HepG2 (cell line): ENCODE data around the gene SUN5. TPM values are rescaled to one million over a fixed set of nuclear protein-coding genes. Genes with fewer than 3 reads are reported as not detected.

Source experiments
- HNRNPH1 ChIP-seq: fragments of 200-400 bp; formaldehyde crosslinking; optimal IDR thresholded peaks from 2 replicates; pipeline ENCODE3; 2017; ENCODE audit warnings: mild to moderate bottlenecking, low read depth, low read length
- HNRNPL ChIP-seq: fragments of 200-400 bp; formaldehyde crosslinking; IDR thresholded peaks from 2 replicates; pipeline ENCODE4 v1.6.1; 2017; ENCODE audit warnings: mild to moderate bottlenecking, low read depth, low read length
- KDM2A ChIP-seq: sonication (generic); formaldehyde crosslinking; IDR thresholded peaks from 2 replicates; pipeline ENCODE4 v1.4.0; 2020; ENCODE audit warnings: low read depth, missing genetic modification reagents, borderline replicate concordance
- MTA1 ChIP-seq: sonication (generic); formaldehyde crosslinking; IDR thresholded peaks from 2 replicates; pipeline ENCODE4 v1.4.0; 2020; ENCODE audit warnings: missing genetic modification reagents, mild to moderate bottlenecking, borderline replicate concordance
- POLR2A ChIP-seq, 2 experiments: IDR thresholded peaks; 2 replicates each; pipeline ENCODE4 v1.6.1; 2011; ENCODE audit warnings: low read depth in 2 of 2, low read length in 2 of 2, mild to moderate bottlenecking in 1 of 2, moderate library complexity in 1 of 2; ENCODE audit not compliant: insufficient read depth in 1 of 2
- RBFOX2 ChIP-seq: fragments of 200-400 bp; formaldehyde crosslinking; IDR thresholded peaks from 2 replicates; pipeline ENCODE4 v1.6.1; 2017; ENCODE audit warnings: low read depth, mild to moderate bottlenecking, low read length
- RBM22 ChIP-seq: fragments of 200-400 bp; formaldehyde crosslinking; optimal IDR thresholded peaks from 2 replicates; pipeline ENCODE3; 2017; ENCODE audit warnings: mild to moderate bottlenecking, low read length, moderate library complexity
- RCOR2 ChIP-seq: IDR thresholded peaks from 2 replicates; pipeline ENCODE4 v1.6.1; 2016; ENCODE audit warnings: missing biosample characterization, missing genetic modification reagents
- SP1 ChIP-seq, 2 experiments: fragments of 450-650 bp in 1 of 2; sonication (generic) in 1 of 2; formaldehyde crosslinking in 1 of 2; IDR thresholded peaks; 2 replicates each; pipeline versions ENCODE4 v1.4.0 to v1.6.1; 2016 to 2020; ENCODE audit warnings: missing genetic modification reagents in 1 of 2
- SP4 ChIP-seq: sonication (generic); formaldehyde crosslinking; IDR thresholded peaks from 2 replicates; pipeline ENCODE4 v1.8.1; 2023; ENCODE audit warnings: mild to moderate bottlenecking, missing genetic modification reagents
- ZBTB42 ChIP-seq: sonication (generic); formaldehyde crosslinking; IDR thresholded peaks from 2 replicates; pipeline ENCODE4 v1.5.0; 2020; ENCODE audit warnings: mild to moderate bottlenecking, missing genetic modification reagents
- ZEB1 ChIP-seq: IDR thresholded peaks from 2 replicates; pipeline ENCODE4 v1.6.1; 2012; ENCODE audit warnings: mild to moderate bottlenecking, low read depth, inconsistent platforms; ENCODE audit not compliant: insufficient replicate concordance
- ZNF776 ChIP-seq: sonication (generic); formaldehyde crosslinking; IDR thresholded peaks from 2 replicates; pipeline ENCODE4 v1.4.0; 2020; ENCODE audit warnings: mild to moderate bottlenecking, missing genetic modification reagents
- polyA plus RNA-seq, 8 experiments: library from polyadenylated mRNA; depleted of rRNA in 3 of 8; stranded (reverse) in 7 of 8; unstranded in 1 of 8; fragments of >200 nt; fragmentation: Illumina TruSeq in 4 of 8; extraction: Trizol in 4 of 8; gene quantifications; 2 replicates each; pipeline versions ENCODE4 v1.2.1 to v1.2.3, GENCODE V29; 2011 to 2016; ENCODE audit warnings: low read depth in 4 of 8, missing spikeins in 1 of 8, mixed read lengths in 1 of 8; ENCODE audit not compliant: insufficient read depth in 1 of 8
- total RNA-seq, 5 experiments: library from RNA; depleted of rRNA; stranded (reverse); fragments of >200 nt; fragmentation: Illumina TruSeq; extraction: Trizol; gene quantifications; 2 replicates each; pipeline ENCODE4 v1.2.3, GENCODE V29; 2016; ENCODE audit warnings: low read depth in 1 of 5
- TF ChIP-seq, protein P1 (sequence below): sonication (generic); formaldehyde crosslinking; IDR thresholded peaks from 2 replicates; pipeline ENCODE4 v1.4.0; 2020; ENCODE audit warnings: mild to moderate bottlenecking, missing genetic modification reagents, borderline replicate concordance
- TF ChIP-seq, protein P2 (sequence below): sonication (generic); formaldehyde crosslinking; IDR thresholded peaks from 2 replicates; pipeline ENCODE4 v1.8.1; 2023; ENCODE audit warnings: mild to moderate bottlenecking, missing genetic modification reagents
- TF ChIP-seq, protein P3 (sequence below): sonication (generic); formaldehyde crosslinking; IDR thresholded peaks from 2 replicates; pipeline ENCODE4 v1.4.0; 2020; ENCODE audit warnings: missing genetic modification reagents
- TF ChIP-seq, protein P4 (sequence below): sonication (generic); formaldehyde crosslinking; IDR thresholded peaks from 2 replicates; pipeline ENCODE4 v1.4.0; 2020; ENCODE audit warnings: mild to moderate bottlenecking, missing genetic modification reagents

The SUN5 gene
- total and polyA plus RNA-seq, 2 of the 13 experiments (the other 11 are each of a cell fraction or from before 2014, with no cell fraction given) = not detected

DNA sequence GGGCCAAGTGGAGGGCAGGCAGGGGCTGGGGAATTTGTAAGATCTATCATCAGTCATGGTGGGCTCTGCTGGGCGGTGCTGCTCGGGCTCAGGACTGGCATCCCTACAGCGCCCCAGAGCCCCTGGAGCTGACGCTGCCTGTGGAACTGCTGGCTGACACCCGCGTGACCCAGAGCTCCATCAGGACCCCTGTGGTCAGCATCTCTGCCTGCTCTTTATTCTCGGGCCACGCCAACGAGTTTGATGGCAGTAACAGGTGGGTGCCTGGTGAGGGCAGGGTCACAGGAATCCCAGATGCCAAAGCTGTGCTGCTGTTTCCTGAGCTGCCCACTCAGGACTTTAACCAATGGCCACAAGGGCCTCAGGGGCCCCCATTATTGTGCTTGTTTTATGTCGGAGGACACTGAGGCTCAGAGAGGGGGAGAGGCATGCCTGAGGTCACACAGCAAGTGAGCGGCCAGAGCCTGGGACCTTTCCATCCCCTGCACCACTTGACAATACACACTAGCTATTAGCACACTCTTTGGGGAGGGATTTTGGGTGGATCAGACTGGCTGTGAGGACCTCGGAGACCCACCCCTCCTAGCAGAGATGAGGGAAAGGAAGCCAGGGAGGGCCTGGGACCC lies 9.6 kb upstream of the SUN5 start (continued):
- TF ChIP-seq, protein P1, sequence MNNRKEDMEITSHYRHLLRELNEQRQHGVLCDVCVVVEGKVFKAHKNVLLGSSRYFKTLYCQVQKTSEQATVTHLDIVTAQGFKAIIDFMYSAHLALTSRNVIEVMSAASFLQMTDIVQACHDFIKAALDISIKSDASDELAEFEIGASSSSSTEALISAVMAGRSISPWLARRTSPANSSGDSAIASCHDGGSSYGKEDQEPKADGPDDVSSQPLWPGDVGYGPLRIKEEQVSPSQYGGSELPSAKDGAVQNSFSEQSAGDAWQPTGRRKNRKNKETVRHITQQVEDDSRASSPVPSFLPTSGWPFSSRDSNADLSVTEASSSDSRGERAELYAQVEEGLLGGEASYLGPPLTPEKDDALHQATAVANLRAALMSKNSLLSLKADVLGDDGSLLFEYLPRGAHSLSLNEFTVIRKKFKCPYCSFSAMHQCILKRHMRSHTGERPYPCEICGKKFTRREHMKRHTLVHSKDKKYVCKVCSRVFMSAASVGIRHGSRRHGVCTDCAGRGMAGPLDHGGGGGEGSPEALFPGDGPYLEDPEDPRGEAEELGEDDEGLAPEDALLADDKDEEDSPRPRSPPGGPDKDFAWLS = 0 out of 2 replicates have a peak, but pooled peaks have one; percentile 56
- TF ChIP-seq RBFOX2 (peak; percentile 85), RBM22 (peak; percentile 12), RCOR2 (no peak), ZEB1 (no peak), ZBTB42 (CRISPR knock-in tag) (no peak), HNRNPH1 (peak; percentile 85), SP4 (CRISPR knock-in tag) (0 out of 2 replicates have a peak, but pooled peaks have one; percentile 34), KDM2A (CRISPR knock-in tag) (0 out of 2 replicates have a peak, but pooled peaks have one; percentile 7), POLR2A (IDR thresholded peaks at IDR 0.05; ENCODE audit: insufficient read depth in 1 of 2, low read depth in 2 of 2, low read length in 2 of 2) (peak; percentile 11 to 27; a peak in 1 of 4 replicates), MTA1 (CRISPR knock-in tag) (0 out of 2 replicates have a peak, but pooled peaks have one; percentile 48), ZNF776 (CRISPR knock-in tag) (0 out of 2 replicates have a peak, but pooled peaks have one; percentile 53), SP1 (IDR thresholded peaks at IDR 0.05) (no peak), SP1 (CRISPR knock-in tag; IDR thresholded peaks at IDR 0.05) (no peak), HNRNPL (peak; percentile 73)
- TF ChIP-seq, protein P2, sequence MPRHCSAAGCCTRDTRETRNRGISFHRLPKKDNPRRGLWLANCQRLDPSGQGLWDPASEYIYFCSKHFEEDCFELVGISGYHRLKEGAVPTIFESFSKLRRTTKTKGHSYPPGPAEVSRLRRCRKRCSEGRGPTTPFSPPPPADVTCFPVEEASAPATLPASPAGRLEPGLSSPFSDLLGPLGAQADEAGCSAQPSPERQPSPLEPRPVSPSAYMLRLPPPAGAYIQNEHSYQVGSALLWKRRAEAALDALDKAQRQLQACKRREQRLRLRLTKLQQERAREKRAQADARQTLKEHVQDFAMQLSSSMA (CRISPR knock-in tag) = 0 out of 2 replicates have a peak, but pooled peaks have one; percentile 61
- TF ChIP-seq, protein P3, sequence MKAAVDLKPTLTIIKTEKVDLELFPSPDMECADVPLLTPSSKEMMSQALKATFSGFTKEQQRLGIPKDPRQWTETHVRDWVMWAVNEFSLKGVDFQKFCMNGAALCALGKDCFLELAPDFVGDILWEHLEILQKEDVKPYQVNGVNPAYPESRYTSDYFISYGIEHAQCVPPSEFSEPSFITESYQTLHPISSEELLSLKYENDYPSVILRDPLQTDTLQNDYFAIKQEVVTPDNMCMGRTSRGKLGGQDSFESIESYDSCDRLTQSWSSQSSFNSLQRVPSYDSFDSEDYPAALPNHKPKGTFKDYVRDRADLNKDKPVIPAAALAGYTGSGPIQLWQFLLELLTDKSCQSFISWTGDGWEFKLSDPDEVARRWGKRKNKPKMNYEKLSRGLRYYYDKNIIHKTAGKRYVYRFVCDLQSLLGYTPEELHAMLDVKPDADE (CRISPR knock-in tag) = no peak
- TF ChIP-seq, protein P4, sequence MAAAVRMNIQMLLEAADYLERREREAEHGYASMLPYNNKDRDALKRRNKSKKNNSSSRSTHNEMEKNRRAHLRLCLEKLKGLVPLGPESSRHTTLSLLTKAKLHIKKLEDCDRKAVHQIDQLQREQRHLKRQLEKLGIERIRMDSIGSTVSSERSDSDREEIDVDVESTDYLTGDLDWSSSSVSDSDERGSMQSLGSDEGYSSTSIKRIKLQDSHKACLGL (CRISPR knock-in tag) = peak; percentile 38; the same call in 1 of the 2 replicates
